Loucy (cell line): ENCODE data around the gene SLC6A18.

Experiments
- H2AFZ ChIP-seq: fragments of 200-600 bp; sonication (generic); 2 replicates; pipeline ENCODE4 v1.6.0; 2016; ENCODE audit warnings: antibody characterized with exemption, mild to moderate bottlenecking, low read length, moderate library complexity
- H3F3A ChIP-seq: fragments of 200-600 bp; 2 replicates; pipeline ENCODE4 v1.6.0; 2016; ENCODE audit warnings: antibody characterized with exemption, low read depth, mild to moderate bottlenecking
- H3K27me3 ChIP-seq: fragments of 200-600 bp; sonication (generic); 2 replicates; pipeline ENCODE4 v1.6.1; 2014; ENCODE audit warnings: low read length, mild to moderate bottlenecking; ENCODE audit not compliant: insufficient read depth, poor library complexity, severe bottlenecking
- H3K36me3 ChIP-seq: fragments of 200-600 bp; sonication (generic); 2 replicates; pipeline ENCODE4 v1.6.1; 2016; ENCODE audit warnings: low read length; ENCODE audit not compliant: insufficient read depth
- H3K4me1 ChIP-seq: fragments of 200-600 bp; sonication (generic); 2 replicates; pipeline ENCODE4 v1.5.1; 2014; ENCODE audit warnings: low read length, mild to moderate bottlenecking; ENCODE audit not compliant: insufficient read depth, poor library complexity, severe bottlenecking
- H3K4me2 ChIP-seq: fragments of 200-600 bp; sonication (generic); 2 replicates; pipeline ENCODE4 v1.6.0; 2014; ENCODE audit warnings: antibody characterized with exemption, low read length, low read depth, mild to moderate bottlenecking; ENCODE audit not compliant: poor library complexity, severe bottlenecking
- H3K4me3 ChIP-seq: fragments of 200-600 bp; sonication (generic); 2 replicates; pipeline ENCODE4 v1.5.1; 2014; ENCODE audit warnings: low read length, mild to moderate bottlenecking, mixed read lengths; ENCODE audit not compliant: poor library complexity, severe bottlenecking
- H3K79me2 ChIP-seq: fragments of 200-600 bp; sonication (generic); 2 replicates; pipeline ENCODE4 v1.6.1; 2014; ENCODE audit warnings: low read length; ENCODE audit not compliant: insufficient read depth
- H3K9ac ChIP-seq: fragments of 200-600 bp; sonication (generic); 2 replicates; pipeline ENCODE4 v1.6.0; 2014; ENCODE audit warnings: mild to moderate bottlenecking, low read depth, low read length, moderate library complexity; ENCODE audit not compliant: poor library complexity, severe bottlenecking
- H3K9me2 ChIP-seq: fragments of 200-600 bp; sonication (generic); replicated peaks from 2 replicates; pipeline ENCODE4 v1.6.1; 2016; ENCODE audit warnings: low read depth, low read length, mixed read lengths
- H3K9me3 ChIP-seq: fragments of 200-600 bp; sonication (generic); 2 replicates; pipeline ENCODE4 v1.6.1; 2014; ENCODE audit warnings: mild to moderate bottlenecking, antibody characterized with exemption, low read length, low read depth; ENCODE audit not compliant: insufficient read depth
- H4K20me1 ChIP-seq: fragments of 200-600 bp; sonication (generic); 2 replicates; pipeline ENCODE4 v1.6.0; 2014; ENCODE audit warnings: antibody characterized with exemption, low read length, mild to moderate bottlenecking; ENCODE audit not compliant: insufficient read depth, poor library complexity, severe bottlenecking
- EZH2phosphoT487 ChIP-seq: fragments of 200-600 bp; IDR thresholded peaks from 2 replicates; pipeline ENCODE4 v1.6.1; 2018; ENCODE audit warnings: antibody characterized with exemption, mild to moderate bottlenecking, moderate library complexity, borderline replicate concordance
- TF ChIP-seq, protein P1 (sequence below): fragments of 200-600 bp; sonication (generic); conservative IDR thresholded peaks from 2 replicates; pipeline ENCODE4 v1.5.1; 2014; ENCODE audit warnings: mild to moderate bottlenecking, antibody characterized with exemption, low read length

Gene SLC6A18

DNA sequence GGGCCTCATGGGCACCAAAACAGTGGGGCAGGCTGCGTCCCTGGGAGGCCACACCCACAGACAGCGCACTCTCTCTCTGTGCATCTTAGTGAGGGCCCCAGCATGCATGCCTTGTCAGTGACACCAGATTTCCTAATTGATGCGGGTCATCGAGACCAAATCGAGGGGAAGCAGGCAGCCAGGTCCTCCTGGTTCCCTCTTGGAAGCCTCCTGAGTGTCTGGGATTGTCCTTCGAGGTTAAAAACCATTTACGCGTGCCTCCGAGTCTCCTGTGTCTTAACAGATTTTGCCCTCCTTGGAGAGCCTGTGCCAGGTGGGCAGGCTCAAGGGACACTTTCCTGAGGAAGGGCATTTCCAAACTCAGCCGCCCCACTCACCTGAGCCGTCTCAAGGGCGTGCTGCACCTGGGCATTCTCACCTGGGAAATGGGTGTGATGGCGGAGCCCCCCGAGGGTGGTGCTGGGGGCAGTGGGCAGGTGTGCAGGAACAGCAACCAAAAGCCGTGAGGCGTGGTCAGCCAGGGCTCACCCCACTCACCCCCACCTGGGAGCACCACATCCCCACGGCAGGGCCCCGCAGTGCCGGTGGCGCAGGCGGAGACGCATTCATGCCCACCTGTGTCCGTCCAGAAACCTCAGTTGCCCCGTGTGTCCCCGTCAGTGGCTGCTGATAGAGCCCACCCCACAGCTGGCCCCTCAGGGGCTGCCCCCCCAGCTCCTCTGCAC lies 21.1 kb upstream of the SLC6A18 start:
- H2AFZ ChIP-seq: no peak overlapping the region
- H3K27me3 ChIP-seq: peaks cover 6% of the 10 kb centered on the region

DNA sequence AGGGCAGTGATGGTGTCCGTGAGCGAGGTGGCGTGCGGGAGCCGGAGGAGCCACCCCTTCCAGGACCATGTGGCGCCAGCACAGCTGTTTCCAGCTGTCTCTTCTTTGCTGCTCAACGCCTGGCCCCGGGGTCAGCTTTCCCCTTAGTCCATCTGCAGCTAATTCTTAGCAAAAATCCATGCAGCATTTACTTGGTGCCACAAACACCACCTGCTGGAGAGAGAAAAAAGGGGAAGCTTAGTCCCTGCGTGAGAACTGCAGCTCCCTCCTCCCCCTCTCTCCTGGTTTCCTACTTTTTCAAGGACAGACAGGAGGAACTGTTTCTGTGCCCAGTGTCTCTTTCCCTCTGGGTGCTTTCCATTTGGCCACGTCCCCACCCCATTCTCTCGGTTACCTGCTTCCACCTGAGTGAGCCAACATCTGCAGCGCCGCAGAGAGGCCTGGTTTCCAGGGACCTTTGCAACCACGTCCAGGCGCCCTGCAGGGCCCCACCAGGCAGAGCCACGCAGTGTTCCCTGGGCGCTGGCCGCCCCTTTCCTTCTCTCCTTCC lies 20.4 kb upstream of the SLC6A18 start:
- TF ChIP-seq, protein P1, sequence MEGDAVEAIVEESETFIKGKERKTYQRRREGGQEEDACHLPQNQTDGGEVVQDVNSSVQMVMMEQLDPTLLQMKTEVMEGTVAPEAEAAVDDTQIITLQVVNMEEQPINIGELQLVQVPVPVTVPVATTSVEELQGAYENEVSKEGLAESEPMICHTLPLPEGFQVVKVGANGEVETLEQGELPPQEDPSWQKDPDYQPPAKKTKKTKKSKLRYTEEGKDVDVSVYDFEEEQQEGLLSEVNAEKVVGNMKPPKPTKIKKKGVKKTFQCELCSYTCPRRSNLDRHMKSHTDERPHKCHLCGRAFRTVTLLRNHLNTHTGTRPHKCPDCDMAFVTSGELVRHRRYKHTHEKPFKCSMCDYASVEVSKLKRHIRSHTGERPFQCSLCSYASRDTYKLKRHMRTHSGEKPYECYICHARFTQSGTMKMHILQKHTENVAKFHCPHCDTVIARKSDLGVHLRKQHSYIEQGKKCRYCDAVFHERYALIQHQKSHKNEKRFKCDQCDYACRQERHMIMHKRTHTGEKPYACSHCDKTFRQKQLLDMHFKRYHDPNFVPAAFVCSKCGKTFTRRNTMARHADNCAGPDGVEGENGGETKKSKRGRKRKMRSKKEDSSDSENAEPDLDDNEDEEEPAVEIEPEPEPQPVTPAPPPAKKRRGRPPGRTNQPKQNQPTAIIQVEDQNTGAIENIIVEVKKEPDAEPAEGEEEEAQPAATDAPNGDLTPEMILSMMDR: peak; percentile 31; the same call in 1 of the 2 replicates
- no peak for TF ChIP-seq EZH2phosphoT487
- Histone ChIP-seq H3K4me3 (no peak overlapping the region), H3K79me2 (no peaks in the 10 kb centered on the region), H3K4me1 (peaks cover 23% of the 10 kb centered on the region), H3K27me3 (no peaks in the 10 kb centered on the region), H3K36me3 (no peaks in the 10 kb centered on the region), H3K9me2 (no peaks in the 10 kb centered on the region), H3F3A (no peaks in the 10 kb centered on the region), H2AFZ (no peak overlapping the region), H4K20me1 (no peaks in the 10 kb centered on the region), H3K4me2 (no peak overlapping the region), H3K9me3 (no peaks in the 10 kb centered on the region), H3K9ac (no peak overlapping the region)

More for the DNA sequence above, 21.1 kb upstream of the SLC6A18 start:
- H3F3A ChIP-seq: no peaks in the 10 kb centered on the region
- no peaks in the 10 kb centered on the region for H3K79me2 ChIP-seq
- no peak overlapping the region for H3K4me2 ChIP-seq
- no peaks in the 10 kb centered on the region for H3K9me3 ChIP-seq
- H4K20me1 ChIP-seq: no peaks in the 10 kb centered on the region
- no peak for TF ChIP-seq EZH2phosphoT487
- TF ChIP-seq, protein P1: no peak
- no peaks in the 10 kb centered on the region for H3K36me3 ChIP-seq
- no peaks in the 10 kb centered on the region for H3K9me2 ChIP-seq
- H3K9ac ChIP-seq: no peak overlapping the region
- no peak overlapping the region for H3K4me3 ChIP-seq
- peaks cover 16% of the 10 kb centered on the region for H3K4me1 ChIP-seq

DNA sequence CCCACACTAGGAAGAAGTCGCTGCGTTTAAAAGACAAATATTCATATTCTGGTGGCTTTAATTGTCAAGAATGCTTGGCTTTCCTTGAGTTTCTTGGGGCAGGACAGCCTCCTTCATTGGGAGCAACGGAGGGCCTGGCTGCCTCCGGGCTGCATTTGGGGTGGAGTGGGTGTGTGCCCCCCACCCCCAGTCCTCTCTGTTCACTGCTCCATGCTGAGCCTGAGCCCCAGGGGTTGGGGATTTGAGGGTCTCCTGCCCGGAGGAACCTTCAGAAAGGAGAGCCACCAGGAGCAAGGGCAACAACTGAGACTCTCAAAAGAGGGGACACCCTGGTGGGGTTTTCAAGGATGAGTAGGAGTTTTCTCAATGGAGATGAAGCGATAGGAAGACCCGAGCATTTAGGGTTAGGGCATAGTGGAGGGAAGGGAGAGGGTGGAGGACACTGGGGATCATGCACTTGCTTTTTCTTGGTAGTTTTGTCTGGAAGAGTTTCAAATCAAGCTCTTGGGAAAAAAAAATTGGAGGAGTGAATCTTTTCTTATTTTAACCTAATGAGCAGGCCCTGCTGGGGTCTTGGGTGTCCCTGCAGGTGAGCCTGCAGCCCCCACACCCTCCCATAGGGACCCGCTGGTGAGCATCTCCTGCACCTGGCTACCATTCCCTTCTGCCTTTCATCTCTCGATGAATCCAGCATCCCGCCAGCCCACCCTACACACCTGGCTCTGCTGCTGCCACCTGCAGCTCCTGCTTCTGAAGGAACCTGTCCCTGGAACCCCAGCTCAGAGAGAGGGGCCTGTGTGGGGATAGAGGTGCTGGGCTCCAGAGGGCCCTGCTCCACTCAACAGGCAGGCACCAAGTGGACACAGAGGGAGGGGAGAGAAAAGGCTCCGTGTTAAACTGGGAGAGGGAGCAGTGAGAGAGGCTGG lies 19.7 kb upstream of the SLC6A18 start:
- Histone ChIP-seq H3K36me3 (no peaks in the 10 kb centered on the region), H3K79me2 (no peaks in the 10 kb centered on the region), H4K20me1 (no peaks in the 10 kb centered on the region), H2AFZ (no peak overlapping the region), H3K9ac (no peak overlapping the region), H3K4me1 (peaks cover 27% of the 10 kb centered on the region), H3K9me3 (no peaks in the 10 kb centered on the region), H3K4me3 (no peak overlapping the region), H3K9me2 (no peaks in the 10 kb centered on the region), H3K27me3 (no peaks in the 10 kb centered on the region), H3K4me2 (no peak overlapping the region), H3F3A (no peaks in the 10 kb centered on the region)
- no peak for TF ChIP-seq EZH2phosphoT487
- TF ChIP-seq, protein P1: no peak
